ENCODE results near the gene PDLIM4.

GRCh38 chr5:132210944-132211343, 46.6 kb upstream of the PDLIM4 start:
- TF ChIP-seq POLR2AphosphoS5 (IDR thresholded peaks at IDR 0.05; ENCODE audit: low read depth, low read length) (no peak), TAF1 (IDR thresholded peaks at IDR 0.05; ENCODE audit: borderline replicate concordance, insufficient read depth, low read length) (no peak), SIN3A (IDR thresholded peaks at IDR 0.05; ENCODE audit: borderline replicate concordance, insufficient read depth, low read length) (no peak)
